GM12878 (cell line): ENCODE data around the gene CYSTM1. TPM values are rescaled to one million over a fixed set of nuclear protein-coding genes. Genes with fewer than 3 reads are reported as not detected.

ENCODE experiments used
- ATAC-seq: fragments of 200-7000 bp; cut with Tn5 transposase; 3 replicates; pipeline ENCODE4 v1.9.1; 2020; ENCODE audit warnings: mild to moderate bottlenecking, moderate library complexity
- BruUV-seq: library from RNA; stranded (reverse); fragments of 400-500 nt; replicated peaks from 2 replicates; lab custom pipeline; 2021; lab: Mats Ljungman, UMichigan
- CTCF ChIA-PET: fragments of 300-600 bp; sonication (Branson Sonifier 250); formaldehyde crosslinking; extraction: SDS; loops from one replicate; lab custom pipeline; 2021; ENCODE audit warnings: inconsistent platforms; lab: Yijun Ruan, JAX
- POLR2A ChIA-PET: fragments of 350-600 bp; formaldehyde crosslinking; extraction: SDS; loops from one replicate; lab custom pipeline; 2021; ENCODE audit warnings: inconsistent platforms; lab: Charles Lee
- RAD21 ChIA-PET: fragments of 300-600 bp; sonication (Branson Sonifier 250); formaldehyde crosslinking; loops from one replicate; lab custom pipeline; 2023; ENCODE audit warnings: antibody characterized with exemption; ENCODE audit not compliant: unreplicated experiment; lab: Charles Lee
- SMC1A ChIA-PET: fragments of 300-600 bp; sonication (Branson Sonifier 250); formaldehyde crosslinking; loops from one replicate; lab custom pipeline; 2023; ENCODE audit not compliant: unreplicated experiment, uncharacterized antibody; lab: Charles Lee
- DNase-seq: peaks from one replicate; pipeline ENCODE4 v3.0.0-alpha.2; 2011; ENCODE audit warnings: low read depth, low spot score
- FAIRE-seq: peaks from 3 replicates; lab custom pipeline; 2011; peaks lifted over from hg19 to GRCh38; lab: Jason Lieb, UNC
- H2AFZ ChIP-seq: 2 replicates; pipeline ENCODE4 v1.6.0; 2011; ENCODE audit warnings: low read depth, low read length, control low read depth; ENCODE audit not compliant: control insufficient read depth
- H3K27ac ChIP-seq: 2 replicates; pipeline ENCODE4 v1.5.1; 2011; ENCODE audit warnings: control low read depth; ENCODE audit not compliant: control insufficient read depth, insufficient read depth
- H3K27me3 ChIP-seq, 2 experiments: replicated peaks in 1 of 2; 2 replicates each; pipeline versions ENCODE4 v1.6.0 to v1.6.1; 2011; ENCODE audit warnings: low read length in 1 of 2; ENCODE audit not compliant: control insufficient read depth in 2 of 2, insufficient read depth in 2 of 2
- H3K36me3 ChIP-seq, 2 experiments: 2 replicates each; pipeline ENCODE4 v1.5.1; 2011; ENCODE audit warnings: low read length in 1 of 2; ENCODE audit not compliant: control insufficient read depth in 2 of 2, insufficient read depth in 2 of 2
- H3K4me1 ChIP-seq: 2 replicates; pipeline ENCODE4 v1.6.1; 2011; ENCODE audit warnings: mild to moderate bottlenecking, low read length, moderate library complexity, mixed read lengths; ENCODE audit not compliant: control insufficient read depth, insufficient read depth
- H3K4me2 ChIP-seq: 2 replicates; pipeline ENCODE4 v1.6.0; 2011; ENCODE audit warnings: control low read depth; ENCODE audit not compliant: control insufficient read depth, insufficient read depth
- H3K4me3 ChIP-seq: fragments of 200-600 bp; sonication (generic); 2 replicates; pipeline ENCODE4 v1.5.1; 2016
- H3K79me2 ChIP-seq: 2 replicates; pipeline ENCODE4 v1.6.0; 2011; ENCODE audit warnings: low read length; ENCODE audit not compliant: control insufficient read depth, insufficient read depth
- H3K9ac ChIP-seq: 2 replicates; pipeline ENCODE4 v1.8.0; 2011; ENCODE audit warnings: low read length, control low read depth, mixed read lengths; ENCODE audit not compliant: control insufficient read depth, insufficient read depth
- H3K9me3 ChIP-seq: replicated peaks from 3 replicates; pipeline ENCODE4 v1.5.1; 2011; ENCODE audit warnings: mild to moderate bottlenecking, low read length; ENCODE audit not compliant: control insufficient read depth, insufficient read depth
- H4K20me1 ChIP-seq: 2 replicates; pipeline ENCODE4 v1.6.0; 2011; ENCODE audit not compliant: control insufficient read depth, insufficient read depth
- BRCA1 ChIP-seq: IDR thresholded peaks from 2 replicates; pipeline ENCODE4 v1.6.1; 2011; ENCODE audit warnings: low read depth, low read length, improper control_type of control experiment
- ETV6 ChIP-seq, 2 experiments: fragments of 450-650 bp in 1 of 2; IDR thresholded peaks in 1 of 2; conservative IDR thresholded peaks in 1 of 2; 2 replicates each; pipeline ENCODE4 v1.6.1; 2014; ENCODE audit warnings: antibody characterized with exemption in 1 of 2, borderline replicate concordance in 1 of 2, low read depth in 1 of 2, mild to moderate bottlenecking in 1 of 2, moderate library complexity in 1 of 2
- FOXM1 ChIP-seq: IDR thresholded peaks from 2 replicates; pipeline ENCODE4 v1.6.1; 2012; ENCODE audit warnings: low read depth, mild to moderate bottlenecking, inconsistent platforms, low read length, moderate library complexity
- IRF4 ChIP-seq: IDR thresholded peaks from 2 replicates; pipeline ENCODE4 v1.6.1; 2011; ENCODE audit warnings: low read depth, low read length
- MEF2A ChIP-seq: IDR thresholded peaks from 2 replicates; pipeline ENCODE4 v1.6.1; 2011; ENCODE audit warnings: low read depth, mild to moderate bottlenecking, low read length, moderate library complexity; ENCODE audit not compliant: insufficient read depth
- MYC ChIP-seq: IDR thresholded peaks from 2 replicates; pipeline ENCODE4 v1.6.1; 2011; ENCODE audit warnings: mild to moderate bottlenecking, low read length, moderate library complexity, inconsistent platforms; ENCODE audit not compliant: insufficient read depth, insufficient replicate concordance, insufficient read length, severe bottlenecking
- NFIC ChIP-seq: IDR thresholded peaks from 2 replicates; pipeline ENCODE4 v1.6.1; 2012; ENCODE audit warnings: low read depth, mild to moderate bottlenecking, inconsistent platforms, low read length, moderate library complexity
- NFYB ChIP-seq: IDR thresholded peaks from 2 replicates; pipeline ENCODE4 v1.6.1; 2011; ENCODE audit warnings: low read depth, mild to moderate bottlenecking, low read length, improper control_type of control experiment, moderate library complexity; ENCODE audit not compliant: insufficient read depth
- NR2C1 ChIP-seq: fragments of 450-650 bp; IDR thresholded peaks from 2 replicates; pipeline ENCODE4 v1.6.1; 2017; ENCODE audit warnings: antibody characterized with exemption, mild to moderate bottlenecking, moderate library complexity
- NR2F1 ChIP-seq: fragments of 450-650 bp; conservative IDR thresholded peaks from 2 replicates; pipeline ENCODE4 v1.6.1; 2017; ENCODE audit warnings: mild to moderate bottlenecking
- PAX5 ChIP-seq: IDR thresholded peaks from 2 replicates; pipeline ENCODE4 v1.6.1; 2011; ENCODE audit warnings: low read depth, low read length, borderline replicate concordance
- RUNX3 ChIP-seq: IDR thresholded peaks from 2 replicates; pipeline ENCODE4 v1.6.1; 2012; ENCODE audit warnings: low read length, inconsistent platforms
- SMAD5 ChIP-seq: IDR thresholded peaks from 2 replicates; pipeline ENCODE4 v1.6.1; 2016; ENCODE audit warnings: antibody characterized with exemption, low read depth
- SMC3 ChIP-seq: IDR thresholded peaks from 2 replicates; pipeline ENCODE4 v1.6.1; 2011; ENCODE audit warnings: low read length, improper control_type of control experiment, borderline replicate concordance
- TARDBP ChIP-seq: IDR thresholded peaks from 2 replicates; pipeline ENCODE4 v1.6.1; 2016; ENCODE audit warnings: borderline replicate concordance
- YBX1 ChIP-seq: fragments of 450-650 bp; IDR thresholded peaks from 2 replicates; pipeline ENCODE4 v1.6.1; 2016; ENCODE audit warnings: antibody characterized with exemption
- ZNF207 ChIP-seq: fragments of 450-650 bp; IDR thresholded peaks from 2 replicates; pipeline ENCODE4 v1.6.1; 2014; ENCODE audit warnings: antibody characterized with exemption, mild to moderate bottlenecking, borderline replicate concordance
- WGBS: methylation state at CpG from one replicate; pipeline ENCODE4 v1.1.6; 2016; ENCODE audit warnings: low lambda C conversion rate; ENCODE audit not compliant: insufficient replicate concordance, insufficient coverage; ENCODE audit errors: missing lambda C conversion rate; 5-methylcytosine and 5-hydroxymethylcytosine counted together
- in situ Hi-C: fragments of 300-500 bp; cut with MboI; formaldehyde crosslinking; loops from 9 replicates; pipeline ENCODE4 v1.14.3; 2018; ENCODE audit warnings: mixed read lengths
- intact Hi-C: fragments of 100-400 bp; cut with micrococcal nuclease; formaldehyde crosslinking; loops from one replicate; pipeline ENCODE4 v1.14.2; 2022; ENCODE audit not compliant: unreplicated experiment
- polyA plus RNA-seq, 11 experiments: library from polyadenylated mRNA; depleted of rRNA in 4 of 11; unstranded in 6 of 11; stranded (reverse) in 5 of 11; fragments of >200 nt; fragmentation: Nextera tagmentation in 4 of 11; fragmentation: Illumina TruSeq in 1 of 11; extraction: Ambion mirVana in 4 of 11; extraction: Trizol in 1 of 11; gene quantifications; 1 replicate in 1 of 11; 2 replicates in 10 of 11; pipeline versions ENCODE4 v1.2.1 to v1.2.3, GENCODE V29; 2011 to 2016; ENCODE audit warnings: inconsistent platforms in 2 of 11, missing spikeins in 2 of 11, low read depth in 1 of 11
- total RNA-seq, 4 experiments: library from RNA; depleted of rRNA in 3 of 4; stranded (reverse); fragments of >200 nt in 3 of 4; fragmentation: Illumina TruSeq in 1 of 4; extraction: Trizol in 1 of 4; gene quantifications; 2 replicates each; pipeline versions ENCODE4 v1.2.1 to v1.2.3, GENCODE V29; 2013 to 2021
- TF ChIP-seq, protein P1 (sequence below): IDR thresholded peaks from 2 replicates; pipeline ENCODE4 v1.6.1; 2011; ENCODE audit warnings: low read depth, low read length, improper control_type of control experiment, borderline replicate concordance
- TF ChIP-seq, protein P2 (sequence below): fragments of 450-650 bp; IDR thresholded peaks from 2 replicates; pipeline ENCODE4 v1.6.1; 2016; ENCODE audit warnings: mild to moderate bottlenecking, moderate library complexity, borderline replicate concordance

Gene CYSTM1
- total and polyA plus RNA-seq, 10 of the 15 experiments (the other 5 are each of a cell fraction or from before 2014, with no cell fraction given) = 52.7 to 261 (median 98.7) TPM

DNA sequence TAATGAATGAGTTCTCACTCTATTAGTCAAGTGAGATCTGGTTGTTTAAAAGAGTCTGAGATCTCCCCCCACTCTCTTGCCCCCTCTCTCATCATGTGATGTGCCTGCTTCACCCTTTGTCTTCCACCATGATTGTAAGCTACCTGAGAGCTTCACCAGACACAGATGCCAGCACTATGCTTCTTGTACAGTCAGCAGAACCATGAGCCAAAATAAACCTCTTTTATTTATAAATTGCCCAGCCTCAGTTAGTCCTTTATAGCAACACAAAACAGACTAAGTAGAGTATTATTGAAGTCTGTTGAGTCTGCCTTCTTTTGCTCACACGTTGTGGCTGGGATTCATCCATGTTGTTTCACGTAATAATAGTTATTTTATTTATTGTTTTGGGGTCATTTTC lies 14.3 kb downstream of the CYSTM1 start:
- POLR2A ChIA-PET = interaction anchor here (2.4 kb wide), 1 partner anchor 10 kb away, joined by 10 read pairs; no protein-coding TSS in a partner anchor
- H3K4me3 ChIP-seq = no peak overlapping the region
- no peaks in the 10 kb centered on the region for H3K36me3 ChIP-seq
- intact Hi-C loops (no loop called here), in situ Hi-C loops (no loop called here)
- no peaks in the 10 kb centered on the region for H4K20me1 ChIP-seq
- 97% methylated on average over 2 of the region's 2 CpGs for WGBS
- no peaks in the 10 kb centered on the region for H3K27me3 ChIP-seq
- SMC1A ChIA-PET = interaction anchor here (2.5 kb wide), 1 partner anchor 9 kb away, joined by 8 read pairs; no protein-coding TSS in a partner anchor
- FAIRE-seq (no peak), ATAC-seq (no peak)
- no peaks in the 10 kb centered on the region; the same call in 1 of the 2 replicates for H3K79me2 ChIP-seq
- no peak overlapping the region for H3K27ac ChIP-seq
- no peak overlapping the region for H2AFZ ChIP-seq
- TF ChIP-seq MYC (no peak), BRCA1 (no peak), MEF2A (no peak), NR2C1 (no peak), YBX1 (no peak), IRF4 (no peak), FOXM1 (no peak), ZNF207 (no peak), PAX5 (no peak), NFIC (no peak), ETV6 (conservative IDR thresholded peaks at IDR 0.05 in 1 of 2, IDR thresholded peaks at IDR 0.05 in 1 of 2; ENCODE audit: borderline replicate concordance in 1 of 2, low read depth in 1 of 2) (no peak), SMAD5 (no peak), RUNX3 (no peak), TARDBP (no peak), NR2F1 (no peak), SMC3 (no peak), NFYB (no peak)
- TF ChIP-seq, protein P1, sequence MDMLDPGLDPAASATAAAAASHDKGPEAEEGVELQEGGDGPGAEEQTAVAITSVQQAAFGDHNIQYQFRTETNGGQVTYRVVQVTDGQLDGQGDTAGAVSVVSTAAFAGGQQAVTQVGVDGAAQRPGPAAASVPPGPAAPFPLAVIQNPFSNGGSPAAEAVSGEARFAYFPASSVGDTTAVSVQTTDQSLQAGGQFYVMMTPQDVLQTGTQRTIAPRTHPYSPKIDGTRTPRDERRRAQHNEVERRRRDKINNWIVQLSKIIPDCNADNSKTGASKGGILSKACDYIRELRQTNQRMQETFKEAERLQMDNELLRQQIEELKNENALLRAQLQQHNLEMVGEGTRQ = no peak
- TF ChIP-seq, protein P2, sequence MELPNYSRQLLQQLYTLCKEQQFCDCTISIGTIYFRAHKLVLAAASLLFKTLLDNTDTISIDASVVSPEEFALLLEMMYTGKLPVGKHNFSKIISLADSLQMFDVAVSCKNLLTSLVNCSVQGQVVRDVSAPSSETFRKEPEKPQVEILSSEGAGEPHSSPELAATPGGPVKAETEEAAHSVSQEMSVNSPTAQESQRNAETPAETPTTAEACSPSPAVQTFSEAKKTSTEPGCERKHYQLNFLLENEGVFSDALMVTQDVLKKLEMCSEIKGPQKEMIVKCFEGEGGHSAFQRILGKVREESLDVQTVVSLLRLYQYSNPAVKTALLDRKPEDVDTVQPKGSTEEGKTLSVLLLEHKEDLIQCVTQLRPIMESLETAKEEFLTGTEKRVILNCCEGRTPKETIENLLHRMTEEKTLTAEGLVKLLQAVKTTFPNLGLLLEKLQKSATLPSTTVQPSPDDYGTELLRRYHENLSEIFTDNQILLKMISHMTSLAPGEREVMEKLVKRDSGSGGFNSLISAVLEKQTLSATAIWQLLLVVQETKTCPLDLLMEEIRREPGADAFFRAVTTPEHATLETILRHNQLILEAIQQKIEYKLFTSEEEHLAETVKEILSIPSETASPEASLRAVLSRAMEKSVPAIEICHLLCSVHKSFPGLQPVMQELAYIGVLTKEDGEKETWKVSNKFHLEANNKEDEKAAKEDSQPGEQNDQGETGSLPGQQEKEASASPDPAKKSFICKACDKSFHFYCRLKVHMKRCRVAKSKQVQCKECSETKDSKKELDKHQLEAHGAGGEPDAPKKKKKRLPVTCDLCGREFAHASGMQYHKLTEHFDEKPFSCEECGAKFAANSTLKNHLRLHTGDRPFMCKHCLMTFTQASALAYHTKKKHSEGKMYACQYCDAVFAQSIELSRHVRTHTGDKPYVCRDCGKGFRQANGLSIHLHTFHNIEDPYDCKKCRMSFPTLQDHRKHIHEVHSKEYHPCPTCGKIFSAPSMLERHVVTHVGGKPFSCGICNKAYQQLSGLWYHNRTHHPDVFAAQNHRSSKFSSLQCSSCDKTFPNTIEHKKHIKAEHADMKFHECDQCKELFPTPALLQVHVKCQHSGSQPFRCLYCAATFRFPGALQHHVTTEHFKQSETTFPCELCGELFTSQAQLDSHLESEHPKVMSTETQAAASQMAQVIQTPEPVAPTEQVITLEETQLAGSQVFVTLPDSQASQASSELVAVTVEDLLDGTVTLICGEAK = no peak
- TF ChIP-seq, all 136 proteins: peak for 0
- Histone ChIP-seq H3K9me3 (no peaks in the 10 kb centered on the region), H3K4me2 (no peak overlapping the region), H3K9ac (no peak overlapping the region), H3K4me1 (no peaks in the 10 kb centered on the region)
- ChIA-PET CTCF (interaction anchor here (0.6 to 2.2 kb wide), 5 partner anchors 9 to 680 kb away, joined by 3 to 6 read pairs (median 4); no protein-coding TSS in a partner anchor), RAD21 (interaction anchor here (0.6 kb wide), 1 partner anchor 1560 kb away, joined by 5 read pairs; no protein-coding TSS in a partner anchor)
- no TSS peak for BruUV-seq
- DNase-seq = no peak
